GM12878 (cell line): Measurements from ENCODE around the gene CAMK2G. TPM values are rescaled to one million over a fixed set of nuclear protein-coding genes. Genes with fewer than 3 reads are reported as not detected.

Source experiments
- ASH2L ChIP-seq: fragments of 300-600, 200-600 bp; sonication (generic); IDR thresholded peaks from 2 replicates; pipeline ENCODE4 v1.6.1; 2017; ENCODE audit warnings: low read depth, mild to moderate bottlenecking, borderline replicate concordance
- BMI1 ChIP-seq: fragments of 450-650 bp; IDR thresholded peaks from 2 replicates; pipeline ENCODE4 v1.6.1; 2016; ENCODE audit warnings: mild to moderate bottlenecking, moderate library complexity, borderline replicate concordance
- CHD1 ChIP-seq: IDR thresholded peaks from 2 replicates; pipeline ENCODE4 v1.6.1; 2012; ENCODE audit warnings: low read depth, low read length, improper control_type of control experiment
- CHD2 ChIP-seq: IDR thresholded peaks from 2 replicates; pipeline ENCODE4 v1.6.1; 2011; ENCODE audit warnings: low read depth, low read length, improper control_type of control experiment, borderline replicate concordance
- CREB1 ChIP-seq: IDR thresholded peaks from 2 replicates; pipeline ENCODE4 v1.6.1; 2012; ENCODE audit warnings: low read depth, mild to moderate bottlenecking, inconsistent platforms
- ETV6 ChIP-seq, 2 experiments: fragments of 450-650 bp in 1 of 2; IDR thresholded peaks in 1 of 2; conservative IDR thresholded peaks in 1 of 2; 2 replicates each; pipeline ENCODE4 v1.6.1; 2014; ENCODE audit warnings: antibody characterized with exemption in 1 of 2, borderline replicate concordance in 1 of 2, low read depth in 1 of 2, mild to moderate bottlenecking in 1 of 2, moderate library complexity in 1 of 2
- GABPA ChIP-seq: IDR thresholded peaks from 2 replicates; pipeline ENCODE4 v1.6.1; 2014; ENCODE audit warnings: antibody characterized with exemption, low read depth, mild to moderate bottlenecking, inconsistent platforms
- HDAC6 ChIP-seq: fragments of 200-600 bp; sonication (generic); IDR thresholded peaks from one replicate; pipeline ENCODE4 v1.8.0; 2017; ENCODE audit warnings: antibody characterized with exemption; ENCODE audit not compliant: unreplicated experiment
- IKZF1 ChIP-seq: fragments of 450-650 bp; conservative IDR thresholded peaks from 2 replicates; pipeline ENCODE4 v1.6.1; 2017; ENCODE audit warnings: antibody characterized with exemption, mild to moderate bottlenecking
- MEF2B ChIP-seq: fragments of 450-650 bp; IDR thresholded peaks from 2 replicates; pipeline ENCODE4 v1.6.1; 2018; ENCODE audit warnings: mild to moderate bottlenecking, moderate library complexity; ENCODE audit not compliant: partially characterized antibody, poor library complexity, severe bottlenecking
- PAX5 ChIP-seq: IDR thresholded peaks from 2 replicates; pipeline ENCODE4 v1.6.1; 2011; ENCODE audit warnings: low read depth, low read length, borderline replicate concordance
- POU2F2 ChIP-seq: IDR thresholded peaks from 3 replicates; pipeline ENCODE4 v1.6.1; 2011; ENCODE audit warnings: low read depth, mild to moderate bottlenecking, low read length, borderline replicate concordance
- RAD21 ChIP-seq: IDR thresholded peaks from 2 replicates; pipeline ENCODE4 v1.6.1; 2011; ENCODE audit warnings: mild to moderate bottlenecking, low read depth, low read length, moderate library complexity; ENCODE audit not compliant: insufficient read depth
- RBBP5 ChIP-seq: fragments of 200-600 bp; sonication (generic); conservative IDR thresholded peaks from 2 replicates; pipeline ENCODE4 v1.6.1; 2016
- SIN3A ChIP-seq: IDR thresholded peaks from 2 replicates; pipeline ENCODE4 v1.6.1; 2012; ENCODE audit warnings: low read depth, low read length, improper control_type of control experiment
- SPI1 ChIP-seq: IDR thresholded peaks from 2 replicates; pipeline ENCODE4 v1.6.1; 2011; ENCODE audit warnings: low read depth, mild to moderate bottlenecking, low read length, moderate library complexity, borderline replicate concordance; ENCODE audit not compliant: insufficient read depth
- STAT3 ChIP-seq: IDR thresholded peaks from 2 replicates; pipeline ENCODE4 v1.6.1; 2011; ENCODE audit warnings: low read depth, low read length, improper control_type of control experiment
- TARDBP ChIP-seq: IDR thresholded peaks from 2 replicates; pipeline ENCODE4 v1.6.1; 2016; ENCODE audit warnings: borderline replicate concordance
- TBL1XR1 ChIP-seq: IDR thresholded peaks from 2 replicates; pipeline ENCODE4 v1.6.1; 2012; ENCODE audit warnings: low read depth, low read length, improper control_type of control experiment
- YY1 ChIP-seq: IDR thresholded peaks from 2 replicates; pipeline ENCODE4 v1.6.1; 2011; ENCODE audit warnings: low read depth, mild to moderate bottlenecking, low read length
- ZBED1 ChIP-seq: IDR thresholded peaks from 2 replicates; pipeline ENCODE4 v1.6.1; 2016; ENCODE audit warnings: borderline replicate concordance
- ZZZ3 ChIP-seq: IDR thresholded peaks from 2 replicates; pipeline ENCODE4 v1.6.1; 2011; ENCODE audit warnings: low read depth; ENCODE audit not compliant: control insufficient read depth, insufficient read length
- polyA plus RNA-seq, 11 experiments: library from polyadenylated mRNA; depleted of rRNA in 4 of 11; unstranded in 6 of 11; stranded (reverse) in 5 of 11; fragments of >200 nt; fragmentation: Nextera tagmentation in 4 of 11; fragmentation: Illumina TruSeq in 1 of 11; extraction: Ambion mirVana in 4 of 11; extraction: Trizol in 1 of 11; gene quantifications; 1 replicate in 1 of 11; 2 replicates in 10 of 11; pipeline versions ENCODE4 v1.2.1 to v1.2.3, GENCODE V29; 2011 to 2016; ENCODE audit warnings: inconsistent platforms in 2 of 11, missing spikeins in 2 of 11, low read depth in 1 of 11
- total RNA-seq, 4 experiments: library from RNA; depleted of rRNA in 3 of 4; stranded (reverse); fragments of >200 nt in 3 of 4; fragmentation: Illumina TruSeq in 1 of 4; extraction: Trizol in 1 of 4; gene quantifications; 2 replicates each; pipeline versions ENCODE4 v1.2.1 to v1.2.3, GENCODE V29; 2013 to 2021
- TF ChIP-seq, protein P1 (sequence below): IDR thresholded peaks from 2 replicates; pipeline ENCODE4 v1.6.1; 2011; ENCODE audit warnings: borderline replicate concordance, low read depth, mild to moderate bottlenecking, moderate library complexity, mixed read lengths, low read length; ENCODE audit not compliant: insufficient read depth; ENCODE audit errors: extremely low read length
- TF ChIP-seq, protein P2 (sequence below): fragments of 450-650 bp; formaldehyde crosslinking; IDR thresholded peaks from 2 replicates; pipeline ENCODE4 v1.4.0; 2020; ENCODE audit warnings: mild to moderate bottlenecking, moderate library complexity
- TF ChIP-seq, protein P3 (sequence below): fragments of 150-350 bp; IDR thresholded peaks from 2 replicates; pipeline ENCODE4 v1.6.1; 2014; ENCODE audit warnings: mild to moderate bottlenecking, low read depth, low read length

Gene CAMK2G
- total and polyA plus RNA-seq, 10 of the 15 experiments (the other 5 are each of a cell fraction or from before 2014, with no cell fraction given) = 5.5 to 24.3 (median 16.9) TPM

DNA sequence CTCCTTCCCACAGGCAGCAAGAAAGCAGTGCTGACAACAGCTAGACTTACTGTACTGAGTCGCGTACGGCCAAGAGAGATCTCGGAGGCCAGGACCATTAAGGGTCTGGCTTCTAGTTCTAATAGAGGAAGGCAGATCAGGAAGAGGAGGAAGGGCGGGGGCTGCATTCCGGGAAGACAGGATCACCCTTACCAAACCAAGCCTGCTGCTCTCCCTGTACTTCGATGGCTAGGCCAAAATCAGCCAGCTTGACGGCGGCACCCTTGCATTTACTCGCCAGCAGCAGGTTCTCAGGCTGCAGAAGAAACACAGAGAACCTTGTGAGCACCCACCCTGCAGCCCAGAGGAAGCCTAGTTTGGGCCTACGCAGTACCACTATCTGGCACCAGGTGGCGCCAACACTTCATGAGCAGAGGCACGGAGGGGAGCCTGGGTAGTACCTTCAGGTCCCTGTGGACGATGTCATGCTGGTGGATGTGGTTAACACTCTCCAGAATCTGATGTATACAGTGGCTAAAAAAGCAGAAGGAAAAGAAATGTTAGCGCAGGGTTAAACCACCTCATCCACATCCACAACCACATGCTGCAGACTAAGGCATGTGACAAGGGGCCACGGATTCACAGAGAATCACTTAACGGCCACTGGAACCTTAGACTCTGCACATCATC is 25.4 kb downstream of the CAMK2G start (continued):
- TF ChIP-seq, protein P1, sequence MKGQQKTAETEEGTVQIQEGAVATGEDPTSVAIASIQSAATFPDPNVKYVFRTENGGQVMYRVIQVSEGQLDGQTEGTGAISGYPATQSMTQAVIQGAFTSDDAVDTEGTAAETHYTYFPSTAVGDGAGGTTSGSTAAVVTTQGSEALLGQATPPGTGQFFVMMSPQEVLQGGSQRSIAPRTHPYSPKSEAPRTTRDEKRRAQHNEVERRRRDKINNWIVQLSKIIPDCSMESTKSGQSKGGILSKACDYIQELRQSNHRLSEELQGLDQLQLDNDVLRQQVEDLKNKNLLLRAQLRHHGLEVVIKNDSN = no peak
- TF ChIP-seq RBBP5 = no peak
- TF ChIP-seq RAD21 = peak; percentile 99
- TF ChIP-seq SPI1 = no peak
- TF ChIP-seq BMI1 = peak; percentile 57
- TF ChIP-seq CREB1 = peak; percentile 79
- 0 out of 2 replicates have a peak, but pooled peaks have one; percentile 54 for TF ChIP-seq SIN3A
- peak; percentile 82; the same call in 1 of the 2 replicates for TF ChIP-seq CHD2
- TF ChIP-seq ASH2L = no peak
- peak; percentile 63; the same call in 1 of the 2 replicates for TF ChIP-seq PAX5
- no peak for TF ChIP-seq GABPA
- no peak; a peak in 1 of 4 replicates for TF ChIP-seq ETV6 (conservative IDR thresholded peaks at IDR 0.05 in 1 of 2, IDR thresholded peaks at IDR 0.05 in 1 of 2; ENCODE audit: borderline replicate concordance in 1 of 2, low read depth in 1 of 2)
- TF ChIP-seq CHD1 = peak; percentile 48; the same call in 1 of the 2 replicates
- TF ChIP-seq YY1 = peak; percentile 85
- peak; percentile 95 for TF ChIP-seq MEF2B
- peak; percentile 78; the same call in 1 of the 2 replicates for TF ChIP-seq TBL1XR1
- no peak for TF ChIP-seq ZBED1
- TF ChIP-seq, protein P2, sequence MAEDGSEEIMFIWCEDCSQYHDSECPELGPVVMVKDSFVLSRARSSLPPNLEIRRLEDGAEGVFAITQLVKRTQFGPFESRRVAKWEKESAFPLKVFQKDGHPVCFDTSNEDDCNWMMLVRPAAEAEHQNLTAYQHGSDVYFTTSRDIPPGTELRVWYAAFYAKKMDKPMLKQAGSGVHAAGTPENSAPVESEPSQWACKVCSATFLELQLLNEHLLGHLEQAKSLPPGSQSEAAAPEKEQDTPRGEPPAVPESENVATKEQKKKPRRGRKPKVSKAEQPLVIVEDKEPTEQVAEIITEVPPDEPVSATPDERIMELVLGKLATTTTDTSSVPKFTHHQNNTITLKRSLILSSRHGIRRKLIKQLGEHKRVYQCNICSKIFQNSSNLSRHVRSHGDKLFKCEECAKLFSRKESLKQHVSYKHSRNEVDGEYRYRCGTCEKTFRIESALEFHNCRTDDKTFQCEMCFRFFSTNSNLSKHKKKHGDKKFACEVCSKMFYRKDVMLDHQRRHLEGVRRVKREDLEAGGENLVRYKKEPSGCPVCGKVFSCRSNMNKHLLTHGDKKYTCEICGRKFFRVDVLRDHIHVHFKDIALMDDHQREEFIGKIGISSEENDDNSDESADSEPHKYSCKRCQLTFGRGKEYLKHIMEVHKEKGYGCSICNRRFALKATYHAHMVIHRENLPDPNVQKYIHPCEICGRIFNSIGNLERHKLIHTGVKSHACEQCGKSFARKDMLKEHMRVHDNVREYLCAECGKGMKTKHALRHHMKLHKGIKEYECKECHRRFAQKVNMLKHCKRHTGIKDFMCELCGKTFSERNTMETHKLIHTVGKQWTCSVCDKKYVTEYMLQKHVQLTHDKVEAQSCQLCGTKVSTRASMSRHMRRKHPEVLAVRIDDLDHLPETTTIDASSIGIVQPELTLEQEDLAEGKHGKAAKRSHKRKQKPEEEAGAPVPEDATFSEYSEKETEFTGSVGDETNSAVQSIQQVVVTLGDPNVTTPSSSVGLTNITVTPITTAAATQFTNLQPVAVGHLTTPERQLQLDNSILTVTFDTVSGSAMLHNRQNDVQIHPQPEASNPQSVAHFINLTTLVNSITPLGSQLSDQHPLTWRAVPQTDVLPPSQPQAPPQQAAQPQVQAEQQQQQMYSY (CRISPR knock-in tag) = no peak
- TF ChIP-seq, protein P3, sequence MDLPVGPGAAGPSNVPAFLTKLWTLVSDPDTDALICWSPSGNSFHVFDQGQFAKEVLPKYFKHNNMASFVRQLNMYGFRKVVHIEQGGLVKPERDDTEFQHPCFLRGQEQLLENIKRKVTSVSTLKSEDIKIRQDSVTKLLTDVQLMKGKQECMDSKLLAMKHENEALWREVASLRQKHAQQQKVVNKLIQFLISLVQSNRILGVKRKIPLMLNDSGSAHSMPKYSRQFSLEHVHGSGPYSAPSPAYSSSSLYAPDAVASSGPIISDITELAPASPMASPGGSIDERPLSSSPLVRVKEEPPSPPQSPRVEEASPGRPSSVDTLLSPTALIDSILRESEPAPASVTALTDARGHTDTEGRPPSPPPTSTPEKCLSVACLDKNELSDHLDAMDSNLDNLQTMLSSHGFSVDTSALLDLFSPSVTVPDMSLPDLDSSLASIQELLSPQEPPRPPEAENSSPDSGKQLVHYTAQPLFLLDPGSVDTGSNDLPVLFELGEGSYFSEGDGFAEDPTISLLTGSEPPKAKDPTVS = no peak
- no peak for TF ChIP-seq STAT3
- TF ChIP-seq HDAC6 = no peak
- peak; percentile 98 for TF ChIP-seq IKZF1
- peak; percentile 41; the same call in 1 of the 3 replicates for TF ChIP-seq POU2F2
- TF ChIP-seq ZZZ3 = no peak
- TF ChIP-seq TARDBP = no peak
